Lung microvascular endothelial cell (primary cell): ENCODE data around the gene BCAR1. TPM values are rescaled to one million over a fixed set of nuclear protein-coding genes. Genes with fewer than 3 reads are reported as not detected.
"Not testable (repeated sequence)": the region's sequence is repeated elsewhere in the genome, so short reads cannot be mapped to it uniquely, and the experiment has no call there.

Experiments
- DNase-seq, 2 donors: peaks; one replicate each; pipeline versions ENCODE4 v3.0.0 to v3.0.0-alpha.2; 2010; ENCODE audit warnings: low read depth in 2 of 2
- total RNA-seq: library from RNA; depleted of rRNA; stranded (reverse); fragments of >200 nt; gene quantifications from 2 replicates; pipeline ENCODE4 v1.2.1, GENCODE V29; 2014

Gene BCAR1
- total RNA-seq, 1 donor from 2014 or later: 104 TPM

DNA sequence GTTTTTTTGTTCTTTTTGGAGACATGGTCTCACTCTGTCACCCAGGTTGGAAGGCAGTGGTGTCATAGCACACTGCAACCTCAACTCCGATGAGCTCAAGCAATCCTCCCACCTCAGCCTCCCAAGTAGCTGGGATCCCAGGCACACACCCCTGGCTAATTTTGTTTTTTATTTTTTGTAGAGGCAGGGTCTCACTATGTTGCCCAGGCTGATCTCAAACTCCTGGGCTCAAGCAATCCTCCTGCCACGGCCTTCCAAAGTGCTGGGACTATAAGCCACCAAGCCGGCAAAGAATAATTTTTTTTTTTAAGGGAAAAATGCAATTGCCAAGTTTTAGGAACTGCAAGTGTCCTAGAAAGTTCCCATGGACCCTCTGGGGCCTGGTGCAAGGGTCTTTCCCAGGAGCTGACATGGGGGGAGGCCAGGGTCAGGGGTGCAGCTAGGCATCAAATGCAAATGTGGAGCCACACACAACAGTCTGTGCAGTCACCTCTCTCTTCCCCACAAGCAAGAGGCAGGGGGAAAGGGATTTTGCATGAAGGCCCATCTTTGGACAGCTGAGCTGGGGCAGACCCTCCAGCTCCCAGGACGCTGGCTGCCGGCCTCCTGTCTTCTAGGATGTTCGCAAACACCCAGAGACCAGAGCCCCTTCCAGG lies 20.1 kb upstream of the BCAR1 start:
- no peak for DNase-seq

DNA sequence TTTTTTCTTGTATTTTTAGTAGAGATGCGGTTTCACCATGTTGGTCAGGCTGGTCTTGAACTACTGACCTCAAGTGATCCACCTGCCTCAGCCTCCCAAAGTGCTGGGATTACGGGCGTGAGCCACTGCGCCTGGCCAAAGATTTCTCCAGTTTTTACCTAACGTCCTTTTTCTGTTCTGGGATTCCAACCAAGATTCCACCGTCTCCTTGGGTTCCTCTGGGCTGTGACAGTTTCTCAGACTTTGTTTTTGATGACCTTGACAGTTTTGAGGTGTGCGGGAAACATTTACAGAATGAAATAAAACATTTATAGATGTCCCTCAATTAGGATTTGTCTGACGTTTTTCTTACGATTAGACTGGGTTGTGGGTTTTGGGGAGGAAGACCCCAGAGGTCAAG lies 17.9 kb upstream of the BCAR1 start:
- DNase-seq: not testable (repeated sequence)

DNA sequence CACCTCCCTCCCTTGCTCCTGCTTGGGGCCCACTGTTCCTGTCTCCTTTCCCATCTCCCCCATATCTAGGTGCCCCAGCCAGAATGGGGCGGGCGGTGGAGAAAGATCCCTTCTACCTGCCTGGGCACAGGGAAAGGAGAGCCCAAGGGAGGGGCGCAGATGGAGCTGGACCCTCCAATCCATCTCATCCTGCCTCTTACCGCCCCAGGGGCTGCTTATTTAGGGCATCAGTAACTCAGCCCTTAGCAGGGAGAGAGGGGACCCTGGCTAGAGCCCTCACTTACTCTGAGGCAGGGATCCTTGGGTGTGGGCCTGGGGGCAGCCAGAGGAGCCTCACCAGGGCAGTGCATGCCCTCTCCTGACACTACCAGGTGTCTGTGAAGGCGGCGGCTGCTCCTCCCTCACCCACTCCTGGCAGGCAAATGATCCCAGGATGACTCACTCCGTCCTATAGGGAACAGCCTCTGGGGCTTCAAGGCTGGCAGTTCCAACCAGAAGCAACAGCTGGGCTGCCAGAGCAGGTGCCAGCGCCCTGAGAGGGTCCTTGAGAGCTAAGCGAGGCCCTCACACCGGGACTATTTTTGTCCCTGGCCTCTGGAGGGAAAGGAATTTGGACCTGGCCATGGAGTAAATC lies 16.3 kb upstream of the BCAR1 start:
- DNase-seq: peak; percentile 47 to 58

DNA sequence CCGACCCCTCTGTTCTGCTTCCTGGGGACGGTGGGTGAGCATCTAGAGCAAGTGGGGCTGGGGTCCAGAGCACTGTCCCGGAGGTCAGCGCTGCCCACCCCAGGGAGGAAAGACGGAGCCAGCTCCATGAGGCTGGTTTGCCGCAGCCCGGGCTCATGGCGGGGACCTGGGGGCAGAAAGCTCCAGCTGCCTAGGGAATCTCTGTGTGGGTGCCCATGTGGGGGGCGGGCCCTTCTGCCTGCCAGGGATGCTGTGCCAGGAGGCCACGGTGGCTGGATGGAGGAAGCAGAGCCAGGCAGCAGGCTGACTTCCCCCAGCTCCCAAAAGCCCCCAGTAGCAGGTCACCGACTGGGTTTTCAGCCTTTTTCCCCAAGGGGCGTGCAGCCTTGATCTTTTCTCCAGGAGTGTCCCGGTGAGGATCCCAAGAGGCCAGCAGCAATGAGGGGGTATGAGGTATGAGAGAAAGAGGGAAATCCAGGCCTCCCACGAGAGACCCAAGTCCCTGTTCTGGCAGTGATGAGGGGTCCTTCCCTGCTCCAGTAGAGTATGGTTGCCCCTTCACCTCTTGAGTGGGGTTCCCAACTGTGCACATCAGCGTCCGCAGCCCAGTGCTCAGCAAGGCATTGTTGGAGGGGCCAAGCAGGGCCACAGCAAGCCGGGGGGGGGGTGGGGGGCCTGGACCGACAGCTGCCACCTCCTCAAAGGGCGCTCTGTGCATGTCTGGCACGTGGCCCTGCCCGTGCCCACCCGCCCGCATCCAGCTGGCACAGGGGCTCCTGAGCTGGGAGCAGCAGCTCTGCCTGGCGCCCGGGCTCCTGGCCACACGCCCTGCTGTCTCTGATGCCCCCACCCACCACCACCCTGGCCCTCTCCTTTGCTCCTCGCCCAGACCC lies 15.6 kb upstream of the BCAR1 start:
- DNase-seq: no peak

DNA sequence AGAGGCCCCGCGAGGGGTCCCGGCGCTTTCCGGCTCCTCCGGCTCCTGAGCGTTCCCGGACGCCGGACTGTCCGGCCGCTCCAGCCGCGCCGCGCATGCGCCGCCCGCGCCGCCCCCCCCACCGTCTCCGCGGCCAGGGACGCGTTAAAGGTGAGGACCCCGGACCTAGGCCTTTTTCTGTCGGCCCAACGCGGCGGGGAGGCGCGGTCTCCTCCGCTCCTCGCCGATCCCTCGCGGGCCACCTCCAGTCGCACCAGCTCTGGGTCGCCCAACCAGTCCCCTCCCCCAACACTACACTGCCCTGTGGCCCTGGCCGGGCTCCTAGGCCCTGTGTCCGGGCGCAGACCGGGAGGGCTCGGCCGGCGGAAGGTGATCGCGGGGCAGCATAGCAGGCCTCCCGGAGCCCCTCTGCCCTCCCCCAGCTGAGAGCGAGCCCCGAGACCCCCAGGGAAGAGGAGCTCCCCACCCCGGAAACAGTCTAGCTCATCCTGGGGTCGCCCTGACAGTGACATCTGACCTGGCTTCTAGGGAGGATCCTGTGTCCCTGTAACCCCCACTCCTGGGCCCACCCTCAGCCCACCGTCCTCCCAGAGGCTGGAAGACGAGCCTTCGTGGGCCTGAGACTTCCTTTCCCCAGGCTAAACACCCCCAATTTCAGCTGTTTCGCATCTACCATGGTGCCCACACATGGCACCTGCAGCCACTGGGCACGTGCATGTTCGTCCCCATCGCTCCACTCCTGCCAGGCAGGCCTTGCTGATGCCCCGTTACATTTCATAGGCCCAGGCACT lies 14.7 kb upstream of the BCAR1 start:
- DNase-seq: peak; percentile 64 to 79

DNA sequence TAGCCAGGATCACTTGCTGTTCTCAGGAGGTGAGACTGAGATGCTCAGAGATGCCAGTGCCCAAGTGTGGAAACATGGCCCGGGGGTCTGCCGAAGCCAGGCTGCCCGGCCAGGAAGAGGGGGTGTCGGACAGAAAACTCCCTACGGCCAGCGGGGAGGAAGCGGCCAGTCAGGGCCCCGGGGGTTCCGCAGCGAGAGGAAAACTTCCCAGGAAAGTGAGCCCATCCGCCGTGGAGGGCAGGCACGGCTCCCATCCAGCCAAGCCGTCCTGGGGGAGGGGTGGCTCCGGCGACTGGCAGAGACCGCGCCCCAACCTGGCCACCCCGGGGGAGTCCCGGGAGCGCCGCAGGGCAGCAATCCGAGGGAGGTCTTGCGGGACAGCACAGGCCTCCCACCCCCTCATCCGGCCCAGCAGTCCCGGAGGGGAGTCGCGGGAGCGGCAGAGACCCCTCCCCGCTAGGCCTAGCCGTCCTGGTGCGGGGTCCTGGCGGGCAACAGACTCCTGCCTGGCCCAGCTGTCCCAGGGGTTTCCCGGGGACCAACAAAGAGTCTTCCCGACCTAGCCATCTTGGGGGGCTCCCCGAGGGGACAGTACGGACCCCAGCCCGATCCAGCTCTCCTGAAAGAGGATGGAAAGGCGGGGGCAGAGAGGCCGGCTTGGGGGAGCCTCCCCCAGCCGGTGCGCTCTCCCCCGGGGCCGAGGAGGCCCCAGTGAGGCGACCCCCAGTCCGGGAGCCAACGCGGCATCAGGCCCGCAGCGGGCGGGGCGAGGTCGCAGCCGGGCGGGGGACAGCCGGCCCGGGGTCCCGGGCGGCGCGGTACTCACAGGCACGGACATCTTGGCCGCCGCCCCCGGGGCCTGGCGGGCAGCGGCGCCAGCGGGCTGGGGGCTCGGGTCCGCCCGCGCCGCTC lies 13.8 kb upstream of the BCAR1 start:
- peak; percentile 32 to 49 for DNase-seq

DNA sequence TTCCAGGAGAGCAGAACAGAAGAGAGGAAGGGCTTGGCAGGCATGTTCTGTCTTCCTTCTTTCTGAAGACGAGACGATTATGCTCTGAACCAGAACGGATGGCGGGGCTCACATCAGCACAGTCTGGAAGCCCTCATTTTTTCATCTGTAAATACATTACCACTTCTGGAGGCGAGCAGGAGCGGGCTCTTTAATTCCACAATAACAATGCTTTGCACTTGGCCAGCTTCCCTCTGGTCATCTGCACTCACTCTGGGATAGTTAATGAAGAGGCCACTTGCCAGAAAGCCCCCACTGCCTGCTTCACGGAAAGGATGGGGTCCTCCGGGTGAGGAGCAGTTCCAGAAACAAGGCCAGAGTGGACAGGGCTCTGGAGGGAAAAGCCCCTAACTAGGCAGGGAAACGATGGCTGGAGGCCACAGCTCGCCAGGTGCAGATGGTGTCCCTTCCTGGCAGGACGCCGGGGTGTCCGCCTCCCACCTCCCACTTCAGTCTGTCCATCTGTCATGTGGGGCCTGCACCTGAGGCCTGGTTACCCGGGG lies 13.1 kb upstream of the BCAR1 start:
- DNase-seq: peak; percentile 65 to 80

DNA sequence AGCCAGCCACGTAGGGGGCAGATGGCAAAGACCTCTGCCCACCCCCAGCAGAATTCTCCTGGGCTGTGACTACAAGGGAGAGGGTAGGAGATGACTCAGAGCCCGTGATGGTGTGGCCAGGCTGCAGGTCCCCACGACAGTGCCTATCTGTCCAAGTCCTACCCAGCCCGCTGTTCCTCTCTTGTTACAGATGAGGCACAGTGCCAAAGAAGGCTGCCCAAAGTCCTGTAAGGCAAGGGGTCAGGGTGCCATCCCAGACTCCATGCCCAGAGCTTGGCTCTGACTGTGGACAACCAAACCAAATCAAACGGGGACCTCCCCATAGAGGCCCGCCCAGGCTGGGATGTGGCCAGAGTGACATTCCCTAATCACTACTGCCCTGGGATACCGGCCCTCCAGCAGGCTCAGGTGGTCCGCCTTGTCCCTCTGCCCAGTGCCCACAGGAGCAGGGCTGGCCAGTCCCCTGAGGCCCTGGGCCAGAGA lies 12.6 kb upstream of the BCAR1 start:
- DNase-seq: peak; percentile 51 to 53

DNA sequence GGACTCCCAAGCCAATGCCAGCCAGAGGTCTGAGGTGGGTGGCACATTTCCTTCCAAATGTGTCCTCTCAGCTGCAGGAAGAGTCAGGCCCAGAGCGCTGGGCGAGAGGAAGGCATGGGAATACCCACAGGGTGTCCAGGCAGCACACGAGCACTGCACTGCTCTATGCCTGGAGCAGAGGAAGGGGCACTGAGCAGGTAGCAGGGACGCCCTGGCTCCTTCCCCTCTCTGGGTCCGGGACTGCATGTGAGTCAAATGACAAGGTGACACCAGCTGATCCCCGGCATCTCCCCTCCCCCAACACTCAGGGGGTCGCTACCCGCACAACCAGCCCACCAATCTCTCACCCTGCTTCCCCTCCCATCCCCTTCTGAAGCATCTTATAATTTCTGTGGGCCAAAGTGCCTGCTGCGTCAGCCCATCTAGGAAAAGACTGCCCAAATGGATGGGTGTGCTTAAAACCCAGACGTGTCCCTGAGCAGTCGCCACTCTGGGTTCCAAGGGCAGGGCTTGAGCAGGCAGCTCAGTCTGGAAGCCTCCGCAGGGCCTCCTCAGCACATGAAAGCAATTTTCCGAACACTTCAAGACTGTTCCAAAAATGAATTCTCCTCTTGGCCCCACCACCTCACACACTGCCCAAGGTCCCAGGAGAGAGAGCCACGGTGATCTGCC lies 12.0 kb upstream of the BCAR1 start:
- peak in 1 of 2 donors; percentile 15 for DNase-seq

DNA sequence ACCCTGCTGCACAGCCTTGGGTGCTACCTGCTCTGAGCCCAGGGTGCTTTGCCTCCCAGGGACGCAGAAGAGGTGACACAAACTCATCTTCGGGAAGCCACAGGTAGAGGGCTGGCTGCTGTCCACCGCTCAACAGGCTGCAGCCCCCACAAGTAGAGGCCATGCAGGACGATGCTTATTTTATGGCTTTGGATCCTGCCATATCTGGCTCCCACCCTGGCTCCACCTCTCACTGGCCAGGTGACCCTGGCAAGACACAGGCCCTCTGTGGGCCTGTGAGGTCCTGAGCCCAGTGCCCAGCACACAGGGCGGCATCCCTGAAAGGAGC lies 11.3 kb upstream of the BCAR1 start:
- no peak for DNase-seq

DNA sequence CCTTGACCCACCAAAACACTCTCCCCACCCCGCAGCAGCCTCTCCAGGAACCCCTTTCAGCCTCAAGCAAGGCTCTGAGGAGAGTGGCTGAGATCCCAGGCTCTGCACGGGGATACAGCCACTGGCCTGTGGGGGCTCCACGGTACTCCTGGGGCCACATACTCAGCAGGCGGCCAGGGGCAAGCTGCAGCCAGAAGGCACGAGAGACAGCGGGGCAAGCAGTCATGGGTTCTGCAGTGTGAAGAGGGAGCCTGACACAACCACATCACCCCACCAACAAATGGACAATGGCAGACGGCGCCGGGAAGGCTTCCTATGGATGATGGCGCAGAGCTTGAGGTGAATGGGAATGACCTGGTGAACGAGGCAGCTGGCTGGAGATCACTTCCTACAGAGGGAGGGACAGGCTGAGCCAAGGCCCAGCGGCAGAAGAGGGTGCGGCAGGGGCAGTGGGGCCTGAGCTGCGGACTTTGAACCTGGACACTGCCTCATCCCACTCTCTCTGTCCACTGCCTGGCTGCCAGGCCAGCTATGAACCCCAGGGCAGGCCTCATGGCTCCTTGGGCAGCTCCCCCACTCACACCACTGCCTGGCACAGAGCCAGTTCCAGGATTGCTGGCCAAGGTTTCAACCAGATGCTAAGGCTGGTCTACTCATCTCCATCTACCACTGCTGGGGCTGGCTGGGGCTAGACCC lies 10.8 kb upstream of the BCAR1 start:
- peak; percentile 54 to 59 for DNase-seq

DNA sequence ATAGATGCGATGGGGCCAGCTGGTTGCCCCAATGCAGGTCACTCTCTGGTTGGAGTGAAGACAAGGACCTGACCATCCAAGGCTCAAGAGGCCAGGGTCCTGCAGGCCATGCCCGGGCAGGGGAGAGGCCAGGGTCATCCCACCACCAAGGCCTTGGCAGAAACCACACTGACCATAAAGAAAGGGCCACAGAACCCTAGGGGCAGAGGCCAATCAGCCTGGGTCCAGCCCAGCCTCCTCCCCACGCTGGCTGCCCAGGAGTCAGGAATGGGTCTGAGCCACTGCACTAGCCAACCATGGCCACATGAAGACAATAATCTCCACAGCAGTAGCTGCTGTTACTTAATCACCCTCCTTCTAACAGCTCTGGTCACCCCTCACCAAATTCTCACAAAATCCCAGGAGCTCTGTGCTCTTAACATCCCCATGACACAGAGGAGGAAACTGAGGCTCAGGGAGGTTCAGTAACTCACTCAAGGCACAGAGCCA lies 10.2 kb upstream of the BCAR1 start:
- DNase-seq: no peak

DNA sequence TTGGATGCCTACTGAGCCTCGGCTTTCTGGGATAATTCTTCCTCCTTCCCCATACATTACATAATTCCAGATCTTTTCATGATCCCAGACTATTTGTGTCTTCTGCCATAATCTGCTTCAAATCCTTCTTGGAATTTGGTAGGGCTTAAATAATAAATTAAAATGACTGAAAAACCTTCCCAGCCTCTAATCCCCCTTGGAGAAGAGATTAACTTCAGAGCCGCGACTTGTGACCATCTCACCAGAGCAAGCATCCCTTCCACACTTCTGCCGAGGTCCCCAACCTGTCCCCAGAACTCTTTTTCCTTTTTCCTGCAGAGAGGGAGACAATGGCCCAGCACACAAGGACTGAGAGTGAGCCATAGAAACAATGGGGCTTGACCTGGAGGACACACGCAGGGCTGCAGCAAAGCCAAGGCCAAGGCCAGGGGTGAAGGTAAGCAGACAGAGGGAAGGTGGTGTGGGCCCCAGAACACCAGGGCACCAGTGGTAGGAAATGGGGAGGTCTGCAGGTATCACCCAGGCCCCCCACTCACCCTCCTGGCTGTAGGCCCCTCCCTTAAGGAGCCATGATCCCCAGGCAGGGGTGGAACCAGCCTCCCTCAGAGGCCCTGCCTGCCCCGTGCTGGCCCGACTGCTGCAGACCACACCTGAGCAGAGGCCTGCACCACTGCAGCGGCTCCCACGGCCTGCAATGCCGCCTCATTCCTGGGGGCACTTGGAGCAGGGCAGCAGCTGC lies 9.6 kb upstream of the BCAR1 start:
- DNase-seq: peak in 1 of 2 donors; percentile 17

DNA sequence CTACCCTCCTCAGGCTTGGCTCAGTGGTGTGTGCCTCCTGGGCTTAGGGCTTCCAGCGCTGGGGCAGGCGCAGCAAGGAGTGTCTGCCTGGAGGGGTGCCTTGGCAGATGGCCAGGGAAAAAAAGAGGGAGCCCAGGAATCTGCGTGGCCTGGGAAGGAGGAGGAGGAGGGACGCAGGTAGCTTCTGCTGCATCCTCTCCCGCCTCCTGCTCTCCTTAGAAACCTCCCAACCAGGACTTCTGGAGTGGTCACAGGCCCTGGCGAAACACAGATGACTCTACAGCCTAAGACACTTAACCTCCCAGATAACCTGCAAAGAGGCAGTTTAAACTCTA lies 7.3 kb upstream of the BCAR1 start:
- DNase-seq: no peak

DNA sequence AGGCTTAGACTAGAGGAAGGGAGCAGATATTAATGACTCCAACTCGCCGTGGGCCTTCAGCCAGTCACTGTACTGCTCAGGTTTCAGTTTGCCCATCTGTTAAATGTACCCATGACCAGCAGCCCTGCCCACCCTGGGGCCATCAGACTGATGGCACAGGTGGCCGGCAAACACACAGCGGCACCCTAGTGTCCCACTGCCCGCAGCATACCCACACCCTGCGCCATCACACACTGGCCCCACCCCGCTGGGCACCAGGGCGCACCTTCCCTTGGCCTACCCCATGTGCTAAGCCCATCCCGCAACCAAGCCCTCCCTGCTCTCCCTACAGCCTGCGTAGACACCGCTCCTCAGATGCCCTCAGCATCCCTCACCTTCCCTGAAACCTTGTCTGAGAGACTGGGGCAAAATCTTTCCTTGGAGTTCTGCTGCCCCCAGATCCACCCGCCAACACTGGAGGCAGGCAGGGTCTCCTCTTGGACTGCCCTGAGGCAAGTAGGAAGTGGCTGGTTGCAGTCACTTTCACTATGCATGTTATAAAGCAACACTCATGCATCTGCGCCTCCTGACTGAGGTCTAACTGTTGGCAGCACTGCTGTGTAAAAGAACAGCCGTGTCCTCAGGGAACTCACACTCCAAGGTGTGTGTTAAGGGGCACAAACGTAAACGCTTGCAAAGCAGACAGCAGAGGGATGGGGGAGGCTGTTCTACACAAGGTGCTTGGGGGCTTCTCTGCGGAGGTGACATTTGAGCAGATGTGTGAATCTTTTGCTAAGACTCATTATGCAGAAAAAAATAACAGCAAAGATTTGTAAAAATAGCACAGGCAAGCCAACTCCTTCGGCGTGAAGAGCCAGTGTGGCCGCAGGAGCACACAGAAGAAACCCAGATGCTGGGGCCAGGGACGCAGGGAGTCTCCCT lies 6.7 kb upstream of the BCAR1 start:
- DNase-seq: peak; percentile 8 to 25

DNA sequence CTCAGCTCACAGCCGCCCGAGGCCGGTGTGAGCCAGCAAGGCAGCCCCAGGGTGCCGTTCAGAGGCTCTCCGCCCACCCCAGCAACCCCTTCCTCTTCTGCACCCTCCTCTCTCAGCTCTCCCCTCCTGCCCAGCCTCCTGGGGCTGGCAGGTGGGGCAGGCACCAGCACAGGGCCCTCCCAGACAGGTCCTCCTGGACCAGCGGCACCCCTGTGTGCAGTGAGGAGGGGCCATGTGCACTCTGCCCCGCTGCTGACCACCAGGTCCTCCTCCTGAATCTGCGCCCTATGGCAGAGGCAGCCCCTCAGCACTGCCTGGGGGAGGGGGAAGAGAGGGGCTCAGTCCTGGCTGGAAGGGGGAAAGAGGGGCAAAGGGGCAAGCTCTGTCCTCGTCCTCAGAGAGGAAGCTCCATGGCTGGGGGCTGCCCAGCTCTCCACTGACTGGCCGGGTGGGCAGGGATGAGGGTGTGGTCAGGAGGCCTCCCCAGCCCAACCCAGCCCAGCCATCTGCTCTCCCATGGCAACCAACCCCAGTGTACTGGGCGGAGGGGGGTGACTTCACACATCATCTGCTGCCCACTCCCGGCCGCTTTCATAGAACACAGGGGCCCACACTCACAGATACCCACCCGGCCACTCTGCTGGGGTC lies 5.4 kb upstream of the BCAR1 start:
- peak; percentile 68 to 85 for DNase-seq
